VCaP (cell line): ENCODE measurements around the gene CASP7.

ENCODE experiments used
- H3K27ac ChIP-seq: fragments of 450-650 bp; 2 replicates; pipeline ENCODE4 v1.5.1; 2017
- TF ChIP-seq, protein P1 (sequence below): fragments of 450-650 bp; conservative IDR thresholded peaks from 2 replicates; pipeline ENCODE4 v1.5.1; 2017; ENCODE audit warnings: mild to moderate bottlenecking, moderate library complexity

The CASP7 gene

GRCh38 chr10:113666682-113667252, 12.9 kb upstream of the CASP7 start:
- TF ChIP-seq, protein P1, sequence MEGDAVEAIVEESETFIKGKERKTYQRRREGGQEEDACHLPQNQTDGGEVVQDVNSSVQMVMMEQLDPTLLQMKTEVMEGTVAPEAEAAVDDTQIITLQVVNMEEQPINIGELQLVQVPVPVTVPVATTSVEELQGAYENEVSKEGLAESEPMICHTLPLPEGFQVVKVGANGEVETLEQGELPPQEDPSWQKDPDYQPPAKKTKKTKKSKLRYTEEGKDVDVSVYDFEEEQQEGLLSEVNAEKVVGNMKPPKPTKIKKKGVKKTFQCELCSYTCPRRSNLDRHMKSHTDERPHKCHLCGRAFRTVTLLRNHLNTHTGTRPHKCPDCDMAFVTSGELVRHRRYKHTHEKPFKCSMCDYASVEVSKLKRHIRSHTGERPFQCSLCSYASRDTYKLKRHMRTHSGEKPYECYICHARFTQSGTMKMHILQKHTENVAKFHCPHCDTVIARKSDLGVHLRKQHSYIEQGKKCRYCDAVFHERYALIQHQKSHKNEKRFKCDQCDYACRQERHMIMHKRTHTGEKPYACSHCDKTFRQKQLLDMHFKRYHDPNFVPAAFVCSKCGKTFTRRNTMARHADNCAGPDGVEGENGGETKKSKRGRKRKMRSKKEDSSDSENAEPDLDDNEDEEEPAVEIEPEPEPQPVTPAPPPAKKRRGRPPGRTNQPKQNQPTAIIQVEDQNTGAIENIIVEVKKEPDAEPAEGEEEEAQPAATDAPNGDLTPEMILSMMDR = no peak
- H3K27ac ChIP-seq = no peak overlapping the region

- H3K27ac ChIP-seq = peak overlapping the region; percentile 95
- TF ChIP-seq, protein P1 = no peak
Observed at GRCh38 chr10:113680190-113681111, 739 bp downstream of the CASP7 start.

DNA sequence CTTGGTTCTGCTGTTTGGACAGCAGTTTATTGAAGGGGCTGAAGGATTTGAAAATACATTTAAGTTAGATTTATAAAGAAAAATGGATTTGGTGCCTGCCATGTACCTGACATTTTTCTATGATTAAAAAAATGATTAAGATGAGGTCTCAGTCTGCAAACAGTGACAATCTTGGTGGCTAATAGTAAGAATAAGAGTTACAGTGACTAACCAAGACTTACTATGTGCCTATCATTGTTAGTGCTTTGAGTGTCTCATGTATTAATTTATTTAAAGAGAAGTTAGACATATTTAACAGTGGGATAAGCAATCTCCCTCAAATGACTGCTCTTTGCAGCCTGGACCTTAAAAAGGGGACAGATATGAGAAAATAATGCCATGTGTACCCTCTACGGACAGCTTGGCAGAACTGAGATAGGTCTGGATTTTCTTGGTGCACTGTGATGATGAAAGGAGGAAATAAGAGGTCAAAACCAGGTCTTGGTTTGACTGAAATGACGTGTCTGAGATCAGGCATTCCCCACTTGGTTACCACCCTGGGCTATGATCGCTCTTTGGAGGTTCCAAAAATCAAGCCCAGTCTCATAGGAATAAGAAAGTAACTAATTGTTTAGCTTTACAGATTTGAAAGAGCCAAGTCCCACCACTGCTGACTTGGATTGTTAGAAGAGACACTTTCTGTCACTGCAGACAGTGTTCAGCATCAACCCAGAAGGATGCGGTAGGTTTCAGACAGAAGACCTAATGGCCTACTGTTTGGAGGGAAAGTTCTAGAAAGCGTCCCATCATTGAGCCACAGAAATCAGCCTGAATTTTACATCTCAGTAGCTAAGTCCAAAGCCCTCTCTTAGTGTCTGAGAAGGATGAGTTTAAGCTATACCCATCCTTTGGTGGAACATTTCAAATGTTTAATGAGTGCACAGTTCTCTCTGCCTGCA, 2.1 kb downstream of the CASP7 start:
- peak overlapping the region; percentile 95 for H3K27ac ChIP-seq

DNA sequence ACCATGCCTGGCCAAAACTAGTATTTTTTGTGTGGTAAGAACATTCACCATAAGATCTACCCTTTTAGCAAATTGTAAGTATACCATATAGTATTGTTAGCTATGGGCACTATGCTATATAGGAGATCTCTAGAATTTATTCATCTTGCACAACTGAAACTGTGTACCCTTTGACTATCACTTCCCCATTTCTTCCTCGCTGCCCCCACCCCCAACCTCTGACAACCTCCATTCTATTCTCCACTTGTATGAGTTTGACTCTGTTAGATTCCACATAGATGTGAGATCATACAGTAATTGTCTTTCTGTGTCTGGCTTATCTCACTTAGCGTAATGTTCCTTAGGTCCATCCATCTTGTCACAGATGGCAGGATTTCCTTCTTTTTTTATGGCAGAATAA, 3.6 kb downstream of the CASP7 start:
- TF ChIP-seq, protein P1 = no peak

More for the DNA sequence above, 2.1 kb downstream of the CASP7 start:
- TF ChIP-seq, protein P1 = no peak

DNA sequence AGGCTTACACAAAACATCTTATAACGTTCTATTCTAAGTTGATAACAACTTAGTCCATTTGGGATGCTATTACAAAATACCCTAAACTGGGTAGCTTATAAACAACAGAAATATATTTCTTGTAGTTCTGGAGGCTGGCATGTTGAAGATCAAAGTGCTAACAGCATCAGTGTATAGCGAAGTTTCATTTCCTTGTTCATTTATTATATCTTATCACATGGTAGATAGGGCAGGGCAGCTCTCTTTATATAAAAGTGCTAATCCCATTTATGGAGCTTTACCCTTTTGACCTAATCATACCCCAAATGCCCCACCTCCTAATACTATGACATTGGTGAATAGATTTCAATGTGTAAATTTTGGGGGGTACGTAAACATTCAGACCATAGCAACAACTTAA, 6.3 kb downstream of the CASP7 start:
- TF ChIP-seq, protein P1 = no peak
- no peak overlapping the region for H3K27ac ChIP-seq

More for the DNA sequence above, 3.6 kb downstream of the CASP7 start:
- H3K27ac ChIP-seq = no peak overlapping the region

- no peak overlapping the region for H3K27ac ChIP-seq
Observed at GRCh38 chr10:113687037-113687436, 7.3 kb downstream of the CASP7 start.

More at GRCh38 chr10:113687037-113687436, 7.3 kb downstream of the CASP7 start:
- TF ChIP-seq, protein P1 = no peak
